ENCODE measurements around the gene GSTK1.

Gene GSTK1

DNA sequence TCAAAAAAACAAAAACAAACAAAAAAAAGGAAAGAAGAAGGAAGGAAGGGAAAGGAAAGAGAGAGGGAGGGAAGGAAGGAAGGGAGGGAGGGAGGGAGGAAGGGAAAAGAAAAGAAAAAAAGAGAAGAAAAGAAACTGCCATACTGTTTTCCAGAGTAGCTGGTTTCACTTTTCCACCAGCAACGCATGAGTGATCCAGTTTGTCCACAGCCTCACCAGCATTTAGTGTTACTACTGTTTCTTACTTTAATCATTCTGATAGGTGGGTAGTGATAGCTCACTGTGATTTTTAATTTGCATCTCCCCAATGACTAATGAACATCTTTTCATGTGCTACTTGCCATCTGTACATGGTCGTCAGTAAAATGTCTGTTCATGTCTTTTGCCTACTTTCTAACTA, 9.6 kb downstream of the GSTK1 start:
- ChIA-PET POLR2A (no interaction called here), CTCF (interaction anchor here (0.9 to 1.8 kb wide), 4 partner anchors 11 to 32 kb away, joined by 3 to 8 read pairs (median 4); partner anchors contain the start of gene CASP2)
- no peak for DNase-seq (ENCODE audit: extremely low spot score)
- TF ChIP-seq CTCF (IDR thresholded peaks at IDR 0.05; ENCODE audit: control extremely low read depth, extremely low read depth, low read depth, missing control alignments) = no peak

DNA sequence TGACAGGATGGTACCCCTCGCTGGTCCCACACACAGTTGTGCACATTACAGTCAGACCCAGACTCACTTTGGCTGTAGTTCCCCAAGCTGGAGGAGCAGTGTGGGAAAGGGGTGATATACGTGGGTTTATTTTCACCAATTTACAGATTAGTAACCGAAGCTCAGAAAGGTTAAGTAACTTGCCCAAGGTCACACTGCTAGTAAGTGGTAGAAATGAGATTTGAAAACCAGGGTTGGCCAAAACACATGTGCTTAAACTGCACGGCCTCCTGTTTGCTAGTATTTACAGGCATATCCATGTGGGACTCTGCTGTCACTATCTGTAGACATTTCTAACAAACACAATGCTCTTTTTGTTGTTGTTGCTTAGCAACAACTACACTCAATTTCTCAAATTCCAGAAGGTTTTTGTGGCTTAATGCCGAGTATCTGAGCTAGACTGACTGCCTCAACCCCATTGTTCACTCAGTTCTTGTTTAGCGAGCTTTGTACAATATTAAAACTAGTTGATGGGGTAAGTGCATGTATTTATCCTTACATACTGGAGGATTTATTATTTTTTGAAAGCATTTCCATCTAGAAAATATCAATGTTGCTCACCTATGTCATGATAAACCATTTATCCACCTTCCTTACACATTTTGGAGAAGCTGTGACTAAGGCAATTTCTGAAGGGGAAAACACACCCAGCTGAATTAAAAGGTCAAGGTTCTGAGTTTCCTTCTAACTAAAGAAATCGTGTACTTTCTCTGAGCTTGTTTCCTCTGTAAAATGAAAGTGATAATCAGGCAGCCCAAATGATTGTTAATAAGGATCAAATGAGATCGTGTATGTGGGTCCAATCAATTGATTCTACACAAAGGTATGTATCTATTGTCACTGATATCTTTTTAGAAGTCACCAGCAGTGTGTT, 16.2 kb downstream of the GSTK1 start:
- TF ChIP-seq CTCF (IDR thresholded peaks at IDR 0.05; ENCODE audit: control extremely low read depth, extremely low read depth, low read depth, missing control alignments) = no peak
- CTCF ChIA-PET = interaction anchor here (0.7 to 2.3 kb wide), 8 partner anchors 9 to 496 kb away, joined by 3 to 13 read pairs (median 5); partner anchors contain the start of gene GSTK1
- no peak for DNase-seq (ENCODE audit: extremely low spot score)
- POLR2A ChIA-PET = no interaction called here

GRCh38 chr7:143280160-143280559, 16.9 kb downstream of the GSTK1 start:
- no peak for DNase-seq (ENCODE audit: extremely low spot score)
- POLR2A ChIA-PET = no interaction called here
- no peak for TF ChIP-seq CTCF (IDR thresholded peaks at IDR 0.05; ENCODE audit: control extremely low read depth, extremely low read depth, low read depth, missing control alignments)
- CTCF ChIA-PET = interaction anchor here (0.9 to 2.3 kb wide), 8 partner anchors 10 to 480 kb away, joined by 3 to 13 read pairs (median 5); partner anchors contain the start of gene GSTK1

DNA sequence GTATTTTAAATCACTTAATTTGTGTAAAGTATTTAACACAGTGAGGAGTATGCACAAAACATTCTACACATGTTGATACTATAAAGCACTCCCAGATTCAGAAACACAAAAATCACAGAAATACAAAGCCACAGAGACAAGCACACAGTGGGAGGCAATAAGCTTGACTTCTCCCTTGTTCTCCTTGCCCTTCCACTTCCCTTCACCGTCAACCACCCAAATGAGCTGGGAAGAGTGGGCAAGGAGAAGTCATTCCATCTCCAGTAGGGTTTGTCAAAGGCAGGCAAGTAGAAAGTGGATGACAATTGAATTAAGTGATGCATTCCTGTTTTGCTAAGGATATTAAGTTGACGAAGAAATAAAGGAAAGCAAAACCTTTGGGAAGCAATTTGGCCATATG, 17.3 kb downstream of the GSTK1 start:
- no peak for DNase-seq (ENCODE audit: extremely low spot score)
- no peak for TF ChIP-seq CTCF (IDR thresholded peaks at IDR 0.05; ENCODE audit: control extremely low read depth, extremely low read depth, low read depth, missing control alignments)
- POLR2A ChIA-PET = no interaction called here
- CTCF ChIA-PET = interaction anchor here (1.0 to 2.3 kb wide), 6 partner anchors 10 to 100 kb away, joined by 3 to 13 read pairs (median 6); no protein-coding TSS in a partner anchor

DNA sequence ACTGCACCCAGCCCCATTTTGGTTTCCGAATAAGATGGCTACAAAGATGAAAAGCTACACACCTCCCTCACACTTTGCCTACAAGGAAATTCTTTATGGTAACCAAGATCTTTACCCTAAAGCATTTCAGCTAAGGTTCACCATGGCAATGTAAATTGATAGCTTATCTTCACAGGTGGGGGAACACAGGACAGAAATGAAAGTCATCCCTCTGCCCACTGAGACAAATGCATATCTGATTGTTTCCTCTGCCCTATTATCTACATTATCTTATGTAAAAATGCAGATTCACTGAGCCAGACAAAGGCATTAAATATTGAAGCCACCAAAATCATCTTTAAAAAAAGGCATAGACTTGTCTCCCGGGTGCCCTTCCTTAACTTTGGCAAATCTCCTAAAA, 18.3 kb downstream of the GSTK1 start:
- no peak for DNase-seq (ENCODE audit: extremely low spot score)
- ChIA-PET CTCF (interaction anchor here (1.0 to 2.3 kb wide), 5 partner anchors 9 to 99 kb away, joined by 3 to 6 read pairs (median 4); no protein-coding TSS in a partner anchor), POLR2A (no interaction called here)
- TF ChIP-seq CTCF (IDR thresholded peaks at IDR 0.05; ENCODE audit: control extremely low read depth, extremely low read depth, low read depth, missing control alignments) = no peak

GRCh38 chr7:143282124-143282523, 18.9 kb downstream of the GSTK1 start:
- ChIA-PET POLR2A (no interaction called here), CTCF (interaction anchor here (0.8 to 1.4 kb wide), 5 partner anchors 15 to 67 kb away, joined by 3 to 4 read pairs (median 3); no protein-coding TSS in a partner anchor)
- TF ChIP-seq CTCF (IDR thresholded peaks at IDR 0.05; ENCODE audit: control extremely low read depth, extremely low read depth, low read depth, missing control alignments) = no peak
- DNase-seq (ENCODE audit: extremely low spot score) = no peak

Data from GM10248 (cell line).